ENCODE data around the gene HNRNPA0.
A peak's percentile ranks its signal among the peaks of the same experiment; 100 is the strongest.

HNRNPA0 gene

GRCh38 chr5:137730336-137730735 is 23.8 kb downstream of the HNRNPA0 start:
- in situ Hi-C loops (cut with HindIII; ENCODE audit: low sequenced_read_pairs): no loop called here
- TF ChIP-seq CTCF (IDR thresholded peaks at IDR 0.05; ENCODE audit: low read depth, low read length): no peak
- H3K4me3 ChIP-seq (ENCODE audit: low read depth, low read length): no peak overlapping the region
- DNase-seq (ENCODE audit: low read depth, low spot score): peak; percentile 26

GRCh38 chr5:137728048-137728447 is 26.1 kb downstream of the HNRNPA0 start:
- in situ Hi-C loops (cut with HindIII; ENCODE audit: low sequenced_read_pairs): no loop called here
- no peak overlapping the region for H3K4me3 ChIP-seq (ENCODE audit: low read depth, low read length)
- peak; percentile 3 for TF ChIP-seq CTCF (IDR thresholded peaks at IDR 0.05; ENCODE audit: low read depth, low read length)
- no peak for DNase-seq (ENCODE audit: low read depth, low spot score)

GRCh38 chr5:137727623-137728022 is 26.5 kb downstream of the HNRNPA0 start:
- DNase-seq (ENCODE audit: low read depth, low spot score): no peak
- in situ Hi-C loops (cut with HindIII; ENCODE audit: low sequenced_read_pairs): no loop called here
- no peak for TF ChIP-seq CTCF (IDR thresholded peaks at IDR 0.05; ENCODE audit: low read depth, low read length)
- H3K4me3 ChIP-seq (ENCODE audit: low read depth, low read length): no peak overlapping the region

DNA sequence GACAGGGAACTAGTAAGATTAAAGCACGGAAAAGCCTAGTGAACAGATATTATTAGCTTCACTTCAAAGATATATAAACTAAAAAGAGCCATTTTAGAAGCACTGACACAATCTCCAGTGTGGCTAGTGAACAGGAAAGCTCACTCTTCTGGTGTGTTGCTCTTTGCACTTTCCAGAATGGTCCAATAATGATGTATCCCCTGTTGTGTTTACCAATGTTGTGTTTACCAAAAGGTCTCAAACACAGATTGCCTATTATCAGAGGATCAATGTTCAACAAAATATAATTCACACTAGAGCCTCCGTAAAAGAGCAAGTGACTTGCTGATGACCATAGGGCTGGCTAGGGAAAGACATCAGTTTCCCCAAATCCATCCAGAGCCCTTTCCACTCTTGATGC is 29.9 kb downstream of the HNRNPA0 start:
- in situ Hi-C loops (cut with HindIII; ENCODE audit: low sequenced_read_pairs): no loop called here
- TF ChIP-seq CTCF (IDR thresholded peaks at IDR 0.05; ENCODE audit: low read depth, low read length): no peak
- H3K4me3 ChIP-seq (ENCODE audit: low read depth, low read length): no peak overlapping the region
- no peak for DNase-seq (ENCODE audit: low read depth, low spot score)

DNA sequence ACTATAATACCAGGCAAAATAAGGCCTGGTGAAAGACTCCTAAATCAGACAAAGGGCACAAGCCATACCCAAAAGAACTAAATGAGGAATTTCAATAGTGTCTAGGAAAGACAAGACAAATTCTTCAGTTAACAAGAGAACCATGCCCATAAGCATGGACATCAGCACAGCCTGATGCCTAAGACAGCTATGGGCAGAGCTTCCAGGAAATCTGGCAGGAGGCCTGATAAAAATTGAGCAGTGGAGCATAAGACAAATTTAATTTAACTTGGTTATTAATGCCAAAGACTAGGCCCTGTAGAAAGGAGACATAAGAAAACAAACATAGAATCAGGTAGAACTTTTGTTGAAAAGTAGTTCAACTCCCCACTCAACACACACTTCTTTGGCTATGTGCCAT is 35.6 kb downstream of the HNRNPA0 start:
- H3K4me3 ChIP-seq (ENCODE audit: low read depth, low read length): no peak overlapping the region
- in situ Hi-C loops (cut with HindIII; ENCODE audit: low sequenced_read_pairs): no loop called here
- no peak for DNase-seq (ENCODE audit: low read depth, low spot score)
- TF ChIP-seq CTCF (IDR thresholded peaks at IDR 0.05; ENCODE audit: low read depth, low read length): no peak

- no peak overlapping the region for H3K4me3 ChIP-seq (ENCODE audit: low read depth, low read length)
- no peak for TF ChIP-seq CTCF (IDR thresholded peaks at IDR 0.05; ENCODE audit: low read depth, low read length)
- no peak for DNase-seq (ENCODE audit: low read depth, low spot score)
- in situ Hi-C loops (cut with HindIII; ENCODE audit: low sequenced_read_pairs): no loop called here
These were observed 37.8 kb downstream of the HNRNPA0 start for GRCh38 chr5:137716337-137716736.

GRCh38 chr5:137715456-137715855 is 38.7 kb downstream of the HNRNPA0 start:
- in situ Hi-C loops (cut with HindIII; ENCODE audit: low sequenced_read_pairs): no loop called here
- DNase-seq (ENCODE audit: low read depth, low spot score): no peak
- no peak overlapping the region for H3K4me3 ChIP-seq (ENCODE audit: low read depth, low read length)
- no peak for TF ChIP-seq CTCF (IDR thresholded peaks at IDR 0.05; ENCODE audit: low read depth, low read length)
